T-helper 2 cell treated with Interferon-gamma antibody and Interleukin-4, amounts not matched to agents 5 μg/mL and 100 μg/mL, for 36 hours (primary cell): ENCODE data around the gene OR14I1.
"Not testable (repeated sequence)": the region's sequence is repeated elsewhere in the genome, so short reads cannot be mapped to it uniquely, and the experiment has no call there.

Experiments used
- DNase-seq: peaks from one replicate; pipeline ENCODE4 v3.0.0; 2021; ENCODE audit warnings: low spot score
- H3K27ac Mint-ChIP-seq: one replicate; pipeline ENCODE4 v1.8.0; 2021; ENCODE audit warnings: mild to moderate bottlenecking, mixed read lengths
- H3K27me3 Mint-ChIP-seq: one replicate; pipeline ENCODE4 v1.8.0; 2021; ENCODE audit warnings: low read depth, mixed read lengths
- H3K36me3 Mint-ChIP-seq: one replicate; pipeline ENCODE4 v1.8.0; 2021; ENCODE audit warnings: low read depth, mixed read lengths
- H3K4me1 Mint-ChIP-seq: one replicate; pipeline ENCODE4 v1.8.0; 2021; ENCODE audit warnings: low read depth, mixed read lengths
- H3K4me3 Mint-ChIP-seq: one replicate; pipeline ENCODE4 v1.8.0; 2022; ENCODE audit warnings: mild to moderate bottlenecking, moderate library complexity, mixed read lengths
- H3K9me3 Mint-ChIP-seq: one replicate; pipeline ENCODE4 v1.8.0; 2021; ENCODE audit warnings: mixed read lengths

The OR14I1 gene

DNA sequence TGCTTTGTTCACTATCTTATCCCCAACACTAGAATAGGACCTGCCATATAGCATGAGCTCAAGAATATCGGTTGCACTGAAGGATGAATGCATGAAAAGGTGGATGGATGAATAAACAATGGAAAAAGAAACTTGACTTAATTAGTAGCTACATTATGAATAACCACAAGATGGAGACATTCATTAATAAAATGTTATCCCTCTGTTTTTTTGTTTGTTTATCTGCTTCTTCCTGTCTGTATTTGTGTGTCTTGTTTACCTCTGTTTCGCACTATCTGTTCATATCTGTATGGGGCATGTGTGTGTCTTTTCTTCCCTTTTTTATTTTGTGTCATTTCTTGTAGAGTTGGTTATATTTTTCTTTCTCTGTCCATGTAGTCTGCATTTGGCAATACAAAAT, 1.1 kb upstream of the OR14I1 start:
- Mint-ChIP-seq H3K4me1 (no peaks in the 10 kb centered on the region), H3K4me3 (no peak overlapping the region), H3K9me3 (no peaks in the 10 kb centered on the region), H3K27ac (no peak overlapping the region), H3K27me3 (no peaks in the 10 kb centered on the region), H3K36me3 (no peaks in the 10 kb centered on the region)
- no peak for DNase-seq

DNA sequence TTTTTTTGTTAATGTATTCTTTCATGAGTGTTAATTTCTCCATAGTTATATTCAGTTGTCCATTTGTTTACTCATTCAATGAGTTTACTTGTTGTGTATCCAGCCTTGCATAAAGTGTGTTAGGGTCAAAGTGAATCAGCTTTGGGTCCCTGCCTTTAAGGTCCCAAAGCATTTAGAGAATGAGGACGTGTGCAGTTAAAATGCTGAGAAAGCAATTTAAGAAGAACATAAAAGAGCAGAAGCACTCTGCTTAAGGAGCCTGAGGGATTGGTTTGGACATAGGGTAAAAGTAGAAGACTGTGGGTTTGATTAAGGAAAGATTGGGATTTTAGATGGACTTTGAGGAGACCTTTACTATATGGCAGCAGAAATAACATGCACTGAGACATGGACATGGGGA, 3.5 kb downstream of the OR14I1 start:
- no peaks in the 10 kb centered on the region for H3K36me3 Mint-ChIP-seq
- no peak for DNase-seq
- no peaks in the 10 kb centered on the region for H3K4me1 Mint-ChIP-seq
- H3K4me3 Mint-ChIP-seq = no peak overlapping the region
- no peaks in the 10 kb centered on the region for H3K9me3 Mint-ChIP-seq
- no peaks in the 10 kb centered on the region for H3K27me3 Mint-ChIP-seq
- H3K27ac Mint-ChIP-seq = no peak overlapping the region

GRCh38 chr1:248697907-248698306, 4.7 kb downstream of the OR14I1 start:
- H3K4me3 Mint-ChIP-seq = no peak overlapping the region
- H3K4me1 Mint-ChIP-seq = no peaks in the 10 kb centered on the region
- H3K27me3 Mint-ChIP-seq = no peaks in the 10 kb centered on the region
- DNase-seq = no peak
- no peaks in the 10 kb centered on the region for H3K9me3 Mint-ChIP-seq
- H3K36me3 Mint-ChIP-seq = no peaks in the 10 kb centered on the region
- H3K27ac Mint-ChIP-seq = no peak overlapping the region

- Mint-ChIP-seq H3K27ac (no peak overlapping the region), H3K36me3 (no peaks in the 10 kb centered on the region), H3K4me3 (no peak overlapping the region), H3K4me1 (no peaks in the 10 kb centered on the region), H3K9me3 (peaks cover 5% of the 10 kb centered on the region), H3K27me3 (no peaks in the 10 kb centered on the region)
- DNase-seq = no peak
Observed at GRCh38 chr1:248696774-248697173, 5.8 kb downstream of the OR14I1 start.

GRCh38 chr1:248696261-248696660, 6.3 kb downstream of the OR14I1 start:
- no peaks in the 10 kb centered on the region for H3K36me3 Mint-ChIP-seq
- DNase-seq = no peak
- H3K9me3 Mint-ChIP-seq = peaks cover 5% of the 10 kb centered on the region
- no peaks in the 10 kb centered on the region for H3K4me1 Mint-ChIP-seq
- no peaks in the 10 kb centered on the region for H3K27me3 Mint-ChIP-seq
- no peak overlapping the region for H3K4me3 Mint-ChIP-seq
- H3K27ac Mint-ChIP-seq = no peak overlapping the region

DNA sequence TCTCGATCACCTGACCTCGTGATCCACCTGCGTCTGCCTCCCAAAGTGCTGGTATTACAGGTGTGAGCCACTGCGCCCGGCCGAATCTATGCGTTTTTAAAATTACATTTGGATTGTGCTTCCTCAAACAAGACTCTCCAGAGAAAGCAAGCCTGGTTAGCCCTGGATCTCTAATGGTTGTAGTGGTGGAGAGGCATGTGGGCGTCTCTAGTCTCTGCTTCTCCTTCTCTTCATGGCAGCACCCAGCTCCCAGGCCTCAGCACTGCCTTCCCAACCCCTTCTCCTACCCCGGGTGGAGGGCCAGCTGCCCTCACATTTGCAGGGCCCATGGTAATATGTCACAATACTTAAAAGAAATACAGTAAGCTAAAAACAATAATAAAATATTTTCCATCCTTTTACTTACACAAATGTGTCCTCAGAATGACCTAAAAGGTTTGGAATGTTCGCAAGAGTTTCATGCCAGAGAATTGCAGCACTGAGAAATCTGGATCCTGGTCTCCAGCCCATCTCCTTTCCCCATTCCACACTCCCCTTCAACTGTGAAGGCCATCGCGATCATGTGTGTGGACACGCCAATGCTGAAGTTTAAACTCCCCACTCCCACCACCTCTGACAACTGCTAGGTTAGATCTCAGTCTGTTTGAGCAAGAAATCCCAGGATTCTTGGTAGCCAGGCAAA, 7.0 kb downstream of the OR14I1 start:
- Mint-ChIP-seq H3K9me3 (peaks cover 5% of the 10 kb centered on the region), H3K27ac (no peak overlapping the region), H3K4me3 (no peak overlapping the region), H3K27me3 (no peaks in the 10 kb centered on the region), H3K36me3 (no peaks in the 10 kb centered on the region), H3K4me1 (no peaks in the 10 kb centered on the region)
- no peak for DNase-seq

GRCh38 chr1:248691567-248692155, 10.9 kb downstream of the OR14I1 start:
- peaks cover 5% of the 10 kb centered on the region for H3K9me3 Mint-ChIP-seq
- no peak for DNase-seq
- H3K4me1 Mint-ChIP-seq = peaks cover 1% of the 10 kb centered on the region
- no peak overlapping the region for H3K27ac Mint-ChIP-seq
- H3K4me3 Mint-ChIP-seq = no peak overlapping the region
- H3K36me3 Mint-ChIP-seq = no peaks in the 10 kb centered on the region
- no peaks in the 10 kb centered on the region for H3K27me3 Mint-ChIP-seq

DNA sequence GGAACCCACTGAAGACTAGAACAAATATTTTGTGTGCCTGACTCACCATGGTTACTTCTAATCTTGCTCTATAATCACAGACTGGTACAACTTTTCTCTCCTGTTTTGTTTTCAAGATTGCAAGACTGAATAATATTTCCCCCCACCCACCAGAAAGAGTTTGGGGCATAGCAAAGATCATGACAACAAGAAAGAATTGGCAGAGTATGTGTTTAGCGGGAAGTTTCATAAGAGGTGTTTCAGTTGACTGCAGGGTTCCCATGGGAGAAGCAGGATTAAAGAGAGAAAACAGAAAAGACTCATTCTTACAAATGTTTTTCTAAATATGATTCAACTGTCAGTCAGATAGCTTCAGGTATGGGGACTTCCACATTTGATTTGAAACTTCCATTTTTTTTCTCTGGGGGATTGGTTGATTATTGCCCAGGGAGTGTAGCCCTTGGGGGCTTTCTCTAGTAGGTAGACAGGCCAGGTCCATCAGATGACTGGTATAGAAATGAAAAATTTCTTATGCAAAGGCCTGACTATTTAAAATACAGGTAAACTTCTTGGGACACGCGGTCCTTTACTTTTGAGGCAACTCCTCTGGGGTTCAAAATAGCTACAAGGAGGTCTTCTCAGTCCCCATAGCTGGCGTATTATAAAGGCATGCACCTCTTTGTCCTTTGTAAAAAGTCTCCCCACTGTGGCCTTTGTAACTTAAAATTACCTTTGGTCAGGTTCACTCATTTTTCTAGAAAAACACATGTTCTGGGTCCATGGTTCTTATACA, 13.9 kb downstream of the OR14I1 start:
- Mint-ChIP-seq H3K36me3 (no peaks in the 10 kb centered on the region), H3K27me3 (no peaks in the 10 kb centered on the region), H3K4me1 (peaks cover 1% of the 10 kb centered on the region), H3K4me3 (no peak overlapping the region), H3K27ac (no peak overlapping the region), H3K9me3 (peaks cover 5% of the 10 kb centered on the region)
- no peak for DNase-seq

- H3K27me3 Mint-ChIP-seq = no peaks in the 10 kb centered on the region
Observed at GRCh38 chr1:248686815-248687214, 15.8 kb downstream of the OR14I1 start.

DNA sequence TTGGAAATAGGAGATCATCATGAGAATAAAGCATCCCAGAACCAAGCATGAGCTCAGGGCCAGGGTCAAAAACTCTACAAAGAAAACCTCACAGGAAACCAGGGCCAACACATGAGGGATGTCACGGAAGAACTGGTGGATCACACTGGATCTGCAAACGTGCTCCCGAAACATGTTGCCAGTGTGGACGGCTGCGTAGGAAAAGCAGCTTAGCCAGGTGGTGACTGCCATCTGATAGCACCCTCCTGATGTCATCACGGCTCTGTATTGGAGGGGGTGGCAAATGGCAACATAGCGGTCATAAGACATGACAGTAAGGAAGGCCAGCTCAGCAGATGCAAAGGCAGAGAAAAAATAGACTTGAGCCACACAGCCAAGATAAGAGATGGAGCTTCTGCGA, 20.9 kb downstream of the OR14I1 start:
- no peaks in the 10 kb centered on the region for H3K4me1 Mint-ChIP-seq
- H3K27me3 Mint-ChIP-seq = peaks cover 2% of the 10 kb centered on the region
- H3K4me3 Mint-ChIP-seq = no peak overlapping the region
- DNase-seq = no peak
- no peaks in the 10 kb centered on the region for H3K9me3 Mint-ChIP-seq
- H3K27ac Mint-ChIP-seq = no peak overlapping the region
- no peaks in the 10 kb centered on the region for H3K36me3 Mint-ChIP-seq

More at GRCh38 chr1:248686815-248687214, 15.8 kb downstream of the OR14I1 start:
- no peak overlapping the region for H3K27ac Mint-ChIP-seq
- no peaks in the 10 kb centered on the region for H3K9me3 Mint-ChIP-seq
- no peaks in the 10 kb centered on the region for H3K36me3 Mint-ChIP-seq
- peaks cover 1% of the 10 kb centered on the region for H3K4me1 Mint-ChIP-seq
- DNase-seq = no peak
- no peak overlapping the region for H3K4me3 Mint-ChIP-seq

- Mint-ChIP-seq H3K27me3 (no peaks in the 10 kb centered on the region), H3K27ac (no peak overlapping the region), H3K36me3 (no peaks in the 10 kb centered on the region), H3K4me3 (no peak overlapping the region), H3K4me1 (no peaks in the 10 kb centered on the region), H3K9me3 (peaks cover 12% of the 10 kb centered on the region)
- no peak for DNase-seq
Observed at GRCh38 chr1:248670003-248670402, 32.6 kb downstream of the OR14I1 start.

- H3K4me3 Mint-ChIP-seq, DNase-seq, H3K36me3 Mint-ChIP-seq, H3K9me3 Mint-ChIP-seq, H3K27ac Mint-ChIP-seq, H3K27me3 Mint-ChIP-seq, H3K4me1 Mint-ChIP-seq: not testable (repeated sequence)
Observed at GRCh38 chr1:248663453-248664328, 38.9 kb downstream of the OR14I1 start.

DNA sequence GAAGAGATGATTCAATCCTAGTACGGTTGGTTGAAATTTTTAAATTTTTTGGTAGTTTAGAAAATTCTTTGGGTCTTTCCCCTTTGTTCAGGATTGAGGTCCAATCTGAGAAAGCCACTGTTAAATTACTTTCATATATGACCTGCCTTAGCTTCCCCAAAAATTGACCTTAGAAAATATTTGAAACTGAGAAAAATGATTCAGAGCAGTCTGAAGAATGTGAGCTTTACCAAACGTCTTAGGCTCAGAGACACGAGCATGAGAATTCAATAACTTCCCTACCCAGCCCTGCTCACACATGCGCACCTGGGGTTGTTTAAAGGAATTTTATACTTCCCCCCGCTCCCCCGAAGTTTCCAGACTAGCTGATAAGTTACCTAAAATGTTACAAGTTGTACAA, 45.8 kb downstream of the OR14I1 start:
- H3K27me3 Mint-ChIP-seq, H3K4me3 Mint-ChIP-seq, H3K27ac Mint-ChIP-seq: not testable (repeated sequence)

GRCh38 chr1:248655354-248655753, 47.2 kb downstream of the OR14I1 start, which contains the start of gene OR2T27:
Gene OR2T27 (minus strand): TSS chr1:248655528. CDS start chr1:248650884, 4,644 bp downstream.
- H3K4me3 Mint-ChIP-seq, H3K36me3 Mint-ChIP-seq, H3K27ac Mint-ChIP-seq, H3K4me1 Mint-ChIP-seq, H3K27me3 Mint-ChIP-seq, DNase-seq, H3K9me3 Mint-ChIP-seq: not testable (repeated sequence)

More for the DNA sequence above, 45.8 kb downstream of the OR14I1 start:
- H3K36me3 Mint-ChIP-seq, H3K9me3 Mint-ChIP-seq, DNase-seq, H3K4me1 Mint-ChIP-seq: not testable (repeated sequence)
